Activated CD4-positive, alpha-beta T cell treated with anti-CD3 and anti-CD28 coated beads, Interleukin-2, amount 50 U/mL, for 48 hours (primary cell): Measurements from ENCODE around the gene COL13A1.
A peak's percentile ranks its signal among the peaks of the same experiment; 100 is the strongest.

Experiments
- DNase-seq, 2 experiments: peaks; one replicate each; pipeline ENCODE4 v3.0.0-alpha.2; 2020

COL13A1 gene

DNA sequence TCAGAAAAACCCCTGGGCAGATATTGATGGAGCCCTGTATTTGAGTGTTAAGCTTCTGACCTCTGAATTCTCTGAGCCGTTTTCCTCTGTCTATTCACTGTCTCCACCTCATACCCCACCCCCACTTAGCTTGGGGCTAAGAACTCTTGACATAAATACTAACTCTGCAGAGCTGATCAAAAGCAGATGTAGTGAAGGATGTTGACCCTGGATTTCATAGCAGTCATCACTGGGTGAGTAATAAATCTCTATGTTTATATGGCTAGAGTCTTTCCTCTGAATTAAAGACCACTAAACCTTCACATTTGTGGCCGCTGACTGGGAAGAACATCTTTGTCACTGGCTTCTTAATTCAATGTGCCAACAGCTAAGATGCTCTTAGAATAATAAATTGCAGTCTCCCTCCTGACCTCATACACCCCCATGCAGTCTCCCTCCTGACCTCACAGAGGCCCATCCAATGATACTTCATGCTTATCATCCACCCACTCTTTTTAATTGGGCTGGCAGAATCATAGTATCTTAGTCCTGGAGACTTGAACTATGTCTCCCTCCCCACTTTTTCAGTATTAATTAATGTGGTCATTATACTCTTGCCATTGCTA, 172.9 kb downstream of the COL13A1 start:
- no peak for DNase-seq

DNA sequence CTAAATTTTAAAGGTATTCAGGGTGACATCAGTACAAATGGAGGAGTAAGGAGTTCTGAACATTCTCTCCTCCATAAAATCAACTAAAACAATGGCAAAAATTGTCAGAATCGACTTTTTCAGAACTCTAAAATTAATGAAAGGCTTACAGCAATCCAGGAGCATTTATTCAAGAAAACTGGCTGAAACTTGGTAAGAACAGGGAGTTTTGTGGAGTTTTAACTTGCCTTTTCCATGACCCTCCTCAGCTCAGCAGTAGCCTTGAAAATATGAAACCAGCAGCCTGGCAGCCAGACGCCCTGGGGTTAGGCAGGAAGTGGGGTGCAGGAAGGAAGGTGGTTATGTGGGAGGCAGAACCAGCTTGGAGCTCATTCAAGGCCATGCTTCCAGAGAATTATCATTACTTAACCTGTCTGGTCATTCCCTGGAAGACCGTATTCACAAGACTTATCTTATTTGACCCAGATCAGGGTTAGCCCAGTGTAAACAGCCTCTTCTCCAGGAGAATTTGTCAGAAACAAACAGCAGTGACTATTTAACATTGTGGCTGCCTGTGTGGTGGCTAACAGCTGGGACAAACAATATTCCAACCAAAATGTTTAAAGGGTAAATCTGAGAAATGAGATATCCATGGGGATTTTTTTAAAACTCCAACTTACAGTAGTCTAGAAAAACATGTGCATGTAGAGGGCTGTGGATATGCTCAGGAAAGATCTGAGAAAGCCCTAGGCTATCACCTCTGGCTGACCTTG, 175.3 kb downstream of the COL13A1 start:
- DNase-seq = no peak

- no peak for DNase-seq
Observed at GRCh38 chr10:69979174-69979573, 177.5 kb downstream of the COL13A1 start.

DNA sequence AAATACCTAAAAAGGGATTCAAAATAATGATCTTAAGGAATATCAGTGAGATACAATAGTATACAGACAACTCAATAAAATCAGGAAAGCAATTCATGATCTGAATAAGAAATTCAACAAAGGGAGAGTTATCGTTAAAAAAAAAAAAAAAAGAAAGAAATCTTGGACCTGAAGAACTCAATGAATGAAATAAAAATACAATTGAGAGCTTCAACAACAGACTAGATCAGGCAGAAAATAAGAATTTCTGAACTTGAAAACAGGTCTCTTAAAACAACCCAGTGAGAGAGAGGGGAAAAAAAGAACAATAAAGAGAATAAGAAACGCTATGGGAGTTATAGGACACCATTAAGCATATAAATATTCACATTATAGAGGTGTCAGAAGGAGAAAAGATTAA, 179.0 kb downstream of the COL13A1 start:
- no peak for DNase-seq

- DNase-seq = no peak
Observed at GRCh38 chr10:69988094-69988493, 186.4 kb downstream of the COL13A1 start.

- DNase-seq = no peak
Observed at GRCh38 chr10:69991151-69991550, 189.4 kb downstream of the COL13A1 start.

GRCh38 chr10:69994262-69994661, 192.6 kb downstream of the COL13A1 start:
- peak in 1 of 2 experiments; percentile 4 for DNase-seq

GRCh38 chr10:69996611-69997010, 194.9 kb downstream of the COL13A1 start:
- no peak for DNase-seq

DNA sequence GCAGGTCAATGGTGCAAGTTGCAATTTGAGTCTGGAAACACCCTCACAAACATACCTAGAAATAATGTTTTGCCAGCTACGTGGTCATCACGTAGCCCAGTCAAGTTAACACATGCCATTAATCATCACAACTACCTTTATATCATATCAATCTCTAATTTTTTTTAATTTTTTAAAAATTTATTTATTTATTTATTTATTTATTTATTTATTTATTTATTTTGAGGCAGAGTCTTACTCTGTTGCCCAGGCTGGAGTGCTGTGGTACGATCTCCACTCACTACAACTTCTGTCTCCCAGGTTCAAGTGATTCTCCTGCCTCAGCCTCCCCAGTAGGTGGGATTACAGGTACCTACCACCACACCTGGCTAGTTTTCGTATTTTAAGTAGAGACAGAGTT, 198.6 kb downstream of the COL13A1 start:
- no peak for DNase-seq

DNA sequence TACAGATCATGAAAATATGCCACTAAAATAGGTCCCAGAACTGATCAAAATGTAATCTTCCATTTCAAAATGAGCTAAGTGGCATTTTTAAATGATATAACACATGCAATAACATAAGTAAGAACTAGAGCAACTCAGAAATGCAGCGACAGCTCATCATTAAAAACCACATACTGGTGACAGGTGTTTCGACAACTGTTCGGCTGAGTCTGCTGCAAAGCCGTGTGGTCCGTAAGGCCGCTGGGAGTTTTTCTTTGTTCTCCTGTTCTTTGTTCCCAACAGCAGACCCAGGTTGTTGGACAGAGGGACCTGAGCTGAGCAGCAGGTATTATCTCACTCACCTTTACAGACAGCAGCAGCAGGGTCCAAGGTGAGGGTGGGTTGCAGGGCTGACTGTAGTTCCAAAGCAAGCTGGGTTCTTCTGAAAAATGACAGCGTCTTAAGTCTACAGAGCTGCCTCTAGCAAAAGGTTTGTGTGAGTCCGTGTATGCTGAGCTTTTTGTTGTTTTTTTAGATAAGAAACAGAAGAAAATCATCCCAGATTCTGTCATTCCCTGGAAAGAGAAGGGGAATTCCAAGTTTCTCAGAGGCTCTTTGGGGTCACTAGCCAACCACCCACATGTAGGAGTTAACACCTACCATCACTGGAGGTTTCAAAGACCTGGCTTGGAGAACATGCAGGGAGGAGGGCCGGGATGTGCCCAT, 205.6 kb downstream of the COL13A1 start:
- no peak for DNase-seq
